COLO668 (cell line): ENCODE measurements around the gene RNF212.

Source experiments
- DNase-seq: peaks from one replicate; lab custom pipeline; 2025; ENCODE audit not compliant: unreplicated experiment; lab: John Stamatoyannopoulos, UW

The RNF212 gene

GRCh38 chr4:1091561-1091995 lies 21.8 kb downstream of the RNF212 start:
- DNase-seq: no peak

- no peak for DNase-seq
Measured at GRCh38 chr4:1090465-1091440, 22.6 kb downstream of the RNF212 start.

- no peak for DNase-seq
Measured at GRCh38 chr4:1090036-1090435, 23.3 kb downstream of the RNF212 start.

GRCh38 chr4:1087371-1087770 lies 26.0 kb downstream of the RNF212 start:
- DNase-seq: no peak

- DNase-seq: no peak
Measured at GRCh38 chr4:1086011-1086410, 27.4 kb downstream of the RNF212 start.

- no peak for DNase-seq
Measured at GRCh38 chr4:1085404-1085799, 28.0 kb downstream of the RNF212 start.

- no peak for DNase-seq
Measured at GRCh38 chr4:1084796-1085403, 28.5 kb downstream of the RNF212 start.

GRCh38 chr4:1084394-1084793 lies 29.0 kb downstream of the RNF212 start:
- DNase-seq: no peak

GRCh38 chr4:1082215-1083182 lies 30.9 kb downstream of the RNF212 start:
- peak; percentile 72 for DNase-seq

GRCh38 chr4:1081689-1082040 lies 31.7 kb downstream of the RNF212 start:
- no peak for DNase-seq

- no peak for DNase-seq
Measured at GRCh38 chr4:1080961-1081688, 32.2 kb downstream of the RNF212 start.

GRCh38 chr4:1080432-1080831 lies 32.9 kb downstream of the RNF212 start:
- no peak for DNase-seq

GRCh38 chr4:1079711-1080265 lies 33.6 kb downstream of the RNF212 start:
- no peak for DNase-seq

- DNase-seq: no peak
Measured at GRCh38 chr4:1078490-1078889, 34.9 kb downstream of the RNF212 start.

- DNase-seq: no peak
Measured at GRCh38 chr4:1077711-1078477, 35.5 kb downstream of the RNF212 start.

- no peak for DNase-seq
Measured at GRCh38 chr4:1075809-1076699, 37.3 kb downstream of the RNF212 start.

- DNase-seq: no peak
Measured at GRCh38 chr4:1075225-1075624, 38.1 kb downstream of the RNF212 start.

GRCh38 chr4:1074077-1074476 lies 39.3 kb downstream of the RNF212 start:
- no peak for DNase-seq
